HG02938 (cell line): ENCODE results near the gene ADGRE3.
"Not testable (repeated sequence)": the region's sequence is repeated elsewhere in the genome, so short reads cannot be mapped to it uniquely, and the experiment has no call there.

ENCODE experiments used
- ATAC-seq: cut with Tn5 transposase; IDR thresholded peaks from one replicate; pipeline ENCODE4 v1.9.1; 2021; ENCODE audit warnings: mild to moderate bottlenecking, moderate library complexity; ENCODE audit not compliant: unreplicated experiment

Gene ADGRE3

DNA sequence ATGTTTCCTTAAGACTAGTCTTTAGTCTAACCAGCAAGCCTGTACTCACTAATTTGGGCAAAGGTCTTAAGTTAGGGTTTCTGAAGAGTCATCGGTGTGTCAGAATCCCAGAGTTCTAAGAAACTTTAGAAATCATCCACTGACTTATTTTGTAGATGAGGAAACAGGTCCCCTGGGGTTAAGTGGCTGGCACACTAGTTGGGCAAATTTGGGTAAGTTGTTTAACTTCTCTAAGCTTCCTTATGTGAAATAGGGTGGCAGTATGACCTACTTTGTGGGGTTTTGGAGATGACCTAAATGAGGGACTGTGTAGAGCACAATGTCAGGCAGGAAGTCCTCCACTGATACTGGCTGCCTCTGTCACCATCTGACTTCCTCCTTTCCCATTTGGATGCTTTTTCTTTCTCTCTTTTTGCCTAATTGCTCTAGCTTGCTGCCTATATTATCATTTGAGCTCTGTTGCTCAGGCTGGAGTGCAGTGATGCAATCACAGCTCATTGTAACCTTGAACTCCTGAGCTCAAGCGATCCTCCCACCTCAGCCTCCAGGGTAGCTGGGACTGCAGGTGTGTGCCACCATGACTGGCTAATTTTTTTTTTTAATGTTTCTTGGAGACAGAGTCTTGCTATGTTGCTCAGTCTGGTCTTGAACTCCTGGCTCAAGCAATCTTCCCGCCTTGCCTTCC is 2.3 kb downstream of the ADGRE3 start:
- ATAC-seq = no peak

DNA sequence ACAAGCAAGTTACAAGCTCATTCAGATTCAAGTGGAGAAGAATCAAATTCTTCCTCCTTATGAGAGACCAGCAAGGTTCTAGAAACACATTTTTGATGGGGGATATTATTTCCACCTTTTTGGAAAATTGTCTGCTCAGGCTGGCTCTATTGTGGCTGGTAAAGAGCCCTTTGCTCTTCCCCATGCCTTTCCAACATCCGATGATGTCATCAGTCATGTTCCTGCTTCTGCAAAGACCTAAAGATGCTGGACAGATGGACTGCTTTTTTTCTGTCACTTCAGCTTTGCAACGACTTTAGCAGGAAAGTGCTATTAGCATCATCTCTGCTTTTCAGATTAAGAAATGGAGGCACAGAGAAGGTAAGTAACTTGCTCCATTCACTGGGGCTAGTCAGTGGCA is 4.2 kb downstream of the ADGRE3 start:
- ATAC-seq = no peak

- ATAC-seq = no peak
These were observed 4.7 kb downstream of the ADGRE3 start for GRCh38 chr19:14669940-14670339.

- no peak for ATAC-seq
These were observed 13.2 kb downstream of the ADGRE3 start for GRCh38 chr19:14661372-14661924.

GRCh38 chr19:14659874-14660489 is 14.7 kb downstream of the ADGRE3 start:
- no peak for ATAC-seq

- ATAC-seq = no peak
These were observed 18.9 kb downstream of the ADGRE3 start for GRCh38 chr19:14655726-14656125.

- no peak for ATAC-seq
These were observed 19.7 kb downstream of the ADGRE3 start for GRCh38 chr19:14654786-14655560.

- ATAC-seq = no peak
These were observed 24.5 kb downstream of the ADGRE3 start for GRCh38 chr19:14650161-14650560.

DNA sequence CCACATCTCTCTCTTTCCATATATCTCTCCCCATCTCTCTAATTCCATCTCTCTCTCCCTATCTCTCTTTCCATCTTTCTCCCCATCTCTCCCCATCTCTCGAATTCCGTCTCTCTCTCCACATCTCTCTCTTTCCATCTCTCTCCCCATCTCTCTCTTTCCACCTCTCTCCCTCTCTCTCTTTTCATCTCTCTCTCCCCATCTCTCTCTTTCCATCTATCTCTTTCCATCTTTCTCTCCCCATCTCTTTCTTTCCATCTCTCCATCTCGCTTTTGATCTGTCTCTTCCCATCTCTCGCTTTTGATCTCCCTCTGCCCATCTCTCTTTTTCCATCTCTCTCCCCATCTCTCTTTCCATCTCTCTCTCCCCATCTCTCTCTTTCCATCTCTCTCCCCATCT is 25.6 kb downstream of the ADGRE3 start:
- ATAC-seq = no peak

DNA sequence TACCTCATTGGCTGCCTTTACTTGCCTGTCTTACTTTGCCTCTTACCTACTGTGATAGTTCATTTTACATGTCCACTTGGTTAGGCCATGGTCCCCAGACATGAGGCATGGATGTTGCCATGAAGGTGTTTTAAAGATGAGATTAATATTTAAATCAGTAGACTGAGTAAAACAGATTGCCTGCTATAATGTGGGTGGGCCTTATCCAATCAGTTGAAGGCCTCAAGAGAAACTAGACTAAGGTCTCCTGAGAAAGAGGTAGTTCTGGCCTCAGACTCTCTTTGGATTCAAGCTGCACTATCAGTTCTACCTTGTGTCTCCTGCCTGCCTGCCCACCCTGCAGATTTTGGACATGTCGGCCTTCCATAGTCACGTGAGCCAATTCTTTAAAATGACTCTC is 26.1 kb downstream of the ADGRE3 start:
- no peak for ATAC-seq

DNA sequence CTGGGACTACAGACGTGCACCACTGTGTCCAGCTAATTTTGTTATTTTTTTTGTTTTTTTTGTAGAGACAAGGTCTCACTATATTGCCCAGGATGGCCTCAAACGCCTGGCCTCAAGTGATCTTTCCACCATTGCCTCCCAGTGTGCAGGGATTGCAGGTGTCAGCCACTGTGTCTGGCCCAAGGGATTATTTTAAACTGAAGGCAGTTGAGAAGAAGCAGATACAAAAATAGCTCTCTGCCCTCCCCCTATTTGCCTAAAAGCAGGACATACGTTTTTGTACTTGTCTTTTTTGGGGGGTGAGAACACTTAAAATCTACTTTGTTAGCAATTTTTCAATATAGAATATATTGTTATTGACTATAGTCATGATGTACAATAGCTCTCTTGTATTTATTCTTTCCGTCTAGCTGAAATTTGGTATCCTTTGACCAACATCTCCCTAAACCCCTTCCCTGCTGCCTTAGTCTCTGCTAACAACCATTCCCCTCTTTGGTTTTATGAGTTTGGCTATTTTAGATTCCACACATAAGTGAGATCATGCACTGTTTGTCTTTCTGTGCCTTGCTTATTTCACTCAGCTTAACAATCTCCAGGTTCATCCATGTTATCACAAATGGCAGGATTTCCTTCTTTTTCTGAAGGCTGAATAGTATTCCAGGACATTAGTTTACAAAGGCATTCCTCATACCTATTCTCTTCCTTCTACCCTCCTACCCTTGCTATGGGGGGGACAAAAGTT is 34.9 kb downstream of the ADGRE3 start:
- no peak for ATAC-seq

DNA sequence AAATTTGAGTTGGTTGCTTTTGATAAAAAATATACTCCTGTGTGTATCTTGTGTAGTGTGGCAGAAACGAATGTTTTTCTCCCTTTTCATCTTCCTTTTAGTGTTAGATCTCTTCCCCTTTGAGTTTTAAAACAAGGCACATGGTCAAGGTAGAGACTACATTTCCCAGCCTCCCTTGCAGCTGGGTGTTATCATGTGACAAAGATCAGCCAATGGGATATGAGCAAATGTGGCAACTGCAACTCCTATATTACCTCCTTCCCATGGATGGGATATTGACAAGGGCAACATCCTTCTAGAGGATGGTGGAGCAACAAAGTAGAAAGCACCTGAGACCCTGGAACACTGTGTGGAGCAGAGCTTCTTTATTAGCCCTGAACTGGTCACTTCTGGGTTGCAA is 42.4 kb downstream of the ADGRE3 start:
- no peak for ATAC-seq

- ATAC-seq = no peak
These were observed 45.1 kb downstream of the ADGRE3 start for GRCh38 chr19:14629557-14629956.

GRCh38 chr19:14624491-14624890 is 50.2 kb downstream of the ADGRE3 start:
- ATAC-seq = not testable (repeated sequence)

DNA sequence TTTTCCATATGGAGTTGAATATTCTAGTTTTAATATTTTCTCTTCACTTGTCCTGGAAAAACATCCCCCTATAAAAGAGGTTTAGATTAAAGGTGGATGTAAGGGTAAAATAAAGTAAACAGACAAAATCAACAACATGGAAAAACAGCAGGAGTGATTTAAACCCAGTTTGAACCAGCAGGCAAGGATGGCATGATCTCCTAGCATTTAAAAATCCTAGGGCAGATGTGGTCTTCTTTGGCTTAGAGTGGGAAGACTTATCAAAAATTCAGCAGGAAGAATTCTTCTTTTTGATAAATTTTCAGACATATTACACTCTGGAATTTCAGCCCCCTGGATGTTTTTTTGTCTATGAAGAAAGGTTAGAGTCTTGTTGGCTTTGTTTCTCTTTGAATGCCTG is 55.2 kb downstream of the ADGRE3 start:
- no peak for ATAC-seq

- ATAC-seq = no peak
These were observed 58.2 kb downstream of the ADGRE3 start for GRCh38 chr19:14616407-14616806.

- ATAC-seq = no peak
These were observed 59.0 kb downstream of the ADGRE3 start for GRCh38 chr19:14615623-14616022.

- no peak for ATAC-seq
These were observed 60.6 kb downstream of the ADGRE3 start for GRCh38 chr19:14614099-14614412.

DNA sequence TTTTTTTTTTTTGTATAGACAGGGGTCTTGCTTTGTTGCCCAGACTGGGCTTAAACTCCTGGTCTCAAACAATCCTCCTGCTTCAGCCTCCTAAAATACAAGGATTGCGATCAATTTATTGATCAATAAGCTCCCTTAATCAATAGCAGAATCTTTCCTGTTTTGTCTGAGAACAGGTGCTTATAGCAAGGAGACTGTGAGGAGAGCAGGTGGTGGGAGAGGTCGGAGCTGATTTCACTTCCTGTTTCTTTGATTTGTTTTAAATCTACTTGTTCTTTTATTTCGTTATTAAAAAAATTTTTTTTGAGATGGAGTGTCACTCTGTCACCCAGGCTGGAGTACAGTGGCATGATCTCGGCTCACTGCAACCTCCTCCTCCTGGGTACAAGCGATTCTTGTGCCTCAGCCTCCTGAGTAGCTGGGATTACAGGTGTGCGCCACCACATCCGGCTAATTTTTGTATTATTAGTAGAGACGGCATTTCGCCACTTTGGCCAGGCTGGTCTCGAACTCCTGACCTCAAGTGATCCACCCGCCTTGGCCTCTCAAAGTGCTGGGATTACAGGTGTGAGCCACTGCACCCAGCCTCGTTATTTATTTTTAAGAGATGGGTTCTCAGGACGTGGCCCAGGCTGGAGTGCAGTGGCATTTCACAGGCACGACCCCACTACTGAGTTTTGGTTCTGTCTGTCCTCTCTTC is 61.1 kb downstream of the ADGRE3 start:
- not testable (repeated sequence) for ATAC-seq

GRCh38 chr19:14612657-14613056 is 62.0 kb downstream of the ADGRE3 start:
- ATAC-seq = no peak

- ATAC-seq = not testable (repeated sequence)
These were observed 62.4 kb downstream of the ADGRE3 start for GRCh38 chr19:14612242-14612641.
